SU-DHL-6 (cell line): Measurements from ENCODE around the gene SUMF1.

Experiments used
- H2AFZ ChIP-seq: fragments of 200-600 bp; sonication (generic); 2 replicates; pipeline ENCODE4 v1.6.1; 2014; ENCODE audit warnings: low read depth, mild to moderate bottlenecking, moderate library complexity, mixed read lengths, antibody characterized with exemption, low read length; ENCODE audit not compliant: severe bottlenecking
- H3F3A ChIP-seq: fragments of 200-600 bp; shearing (Covaris generic); 2 replicates; pipeline ENCODE4 v1.6.0; 2016; ENCODE audit warnings: antibody characterized with exemption, mild to moderate bottlenecking; ENCODE audit not compliant: insufficient read depth
- H3K27ac ChIP-seq: fragments of 200-600 bp; sonication (generic); 2 replicates; pipeline ENCODE4 v1.5.1; 2016; ENCODE audit warnings: low read depth, mild to moderate bottlenecking, low read length, moderate library complexity, mixed read lengths
- H3K27me3 ChIP-seq: fragments of 200-600 bp; sonication (generic), shearing (Covaris generic); 2 replicates; pipeline ENCODE4 v1.6.0; 2014; ENCODE audit warnings: mild to moderate bottlenecking, low read length
- H3K36me3 ChIP-seq: fragments of 200-600 bp; sonication (generic); 2 replicates; pipeline ENCODE4 v1.6.1; 2014; ENCODE audit warnings: mild to moderate bottlenecking, low read length, mixed read lengths
- H3K4me2 ChIP-seq: fragments of 300-600, 200-600 bp; shearing (Covaris generic), sonication (generic); 2 replicates; pipeline ENCODE4 v1.6.0; 2014; ENCODE audit warnings: low read length, low read depth, mild to moderate bottlenecking; ENCODE audit not compliant: poor library complexity, severe bottlenecking
- H3K4me3 ChIP-seq: fragments of 200-600 bp; sonication (generic); 2 replicates; pipeline ENCODE4 v1.5.1; 2014; ENCODE audit warnings: antibody characterized with exemption, low read length, mild to moderate bottlenecking, mixed read lengths; ENCODE audit not compliant: insufficient read depth, poor library complexity, severe bottlenecking
- H3K79me2 ChIP-seq: fragments of 200-600 bp; sonication (generic); 2 replicates; pipeline ENCODE4 v1.6.1; 2014; ENCODE audit warnings: mild to moderate bottlenecking, low read length, moderate library complexity; ENCODE audit not compliant: insufficient read depth
- H3K9ac ChIP-seq: fragments of 200-600 bp; sonication (generic); 2 replicates; pipeline ENCODE4 v1.7.0; 2014; ENCODE audit warnings: mild to moderate bottlenecking, low read length
- H3K9me2 ChIP-seq: fragments of 200-600 bp; sonication (generic); replicated peaks from 2 replicates; pipeline ENCODE4 v1.6.1; 2014; ENCODE audit warnings: low read length; ENCODE audit not compliant: insufficient read depth
- H3K9me3 ChIP-seq: fragments of 200-600 bp; sonication (generic); 2 replicates; pipeline ENCODE4 v1.6.1; 2014; ENCODE audit warnings: low read length, mixed read lengths; ENCODE audit not compliant: insufficient read depth
- H4K20me1 ChIP-seq: fragments of 200-600 bp; sonication (generic); 2 replicates; pipeline ENCODE4 v1.6.1; 2014; ENCODE audit warnings: low read depth, mild to moderate bottlenecking, antibody characterized with exemption, low read length, moderate library complexity, mixed read lengths
- EZH2phosphoT487 ChIP-seq: fragments of 200-600 bp; sonication (generic), shearing (Covaris generic); conservative IDR thresholded peaks from 2 replicates; pipeline ENCODE4 v1.6.1; 2018; ENCODE audit warnings: mild to moderate bottlenecking, antibody characterized with exemption, low read length, moderate library complexity, mixed read lengths
- TF ChIP-seq, protein P1 (sequence below): fragments of 200-600 bp; sonication (generic); IDR thresholded peaks from one replicate; pipeline ENCODE4 v1.5.1; 2017; ENCODE audit warnings: antibody characterized with exemption, mild to moderate bottlenecking, low read length, moderate library complexity; ENCODE audit not compliant: insufficient read depth, poor library complexity, severe bottlenecking

Gene SUMF1

DNA sequence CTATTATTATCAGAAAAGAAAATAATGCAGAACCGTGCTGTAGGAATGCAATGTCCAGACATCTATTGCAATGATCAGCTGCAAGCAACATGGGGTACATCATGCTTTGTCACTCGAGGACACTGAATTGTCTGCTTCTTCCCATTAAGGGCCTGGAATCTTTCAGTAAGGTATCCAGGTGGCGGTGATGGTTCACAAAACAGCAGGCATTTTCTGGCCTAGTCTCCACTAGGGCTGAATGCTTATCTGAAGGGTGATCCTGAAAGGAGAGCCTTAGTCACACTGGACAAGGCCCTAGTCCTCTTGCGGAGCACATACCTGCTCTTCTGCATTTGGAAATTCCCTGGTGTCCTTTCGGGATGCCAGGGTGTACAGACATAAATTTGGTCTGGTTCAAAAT lies 47.3 kb upstream of the SUMF1 start:
- no peaks in the 10 kb centered on the region for H4K20me1 ChIP-seq
- TF ChIP-seq EZH2phosphoT487, result no peak
- TF ChIP-seq, protein P1, sequence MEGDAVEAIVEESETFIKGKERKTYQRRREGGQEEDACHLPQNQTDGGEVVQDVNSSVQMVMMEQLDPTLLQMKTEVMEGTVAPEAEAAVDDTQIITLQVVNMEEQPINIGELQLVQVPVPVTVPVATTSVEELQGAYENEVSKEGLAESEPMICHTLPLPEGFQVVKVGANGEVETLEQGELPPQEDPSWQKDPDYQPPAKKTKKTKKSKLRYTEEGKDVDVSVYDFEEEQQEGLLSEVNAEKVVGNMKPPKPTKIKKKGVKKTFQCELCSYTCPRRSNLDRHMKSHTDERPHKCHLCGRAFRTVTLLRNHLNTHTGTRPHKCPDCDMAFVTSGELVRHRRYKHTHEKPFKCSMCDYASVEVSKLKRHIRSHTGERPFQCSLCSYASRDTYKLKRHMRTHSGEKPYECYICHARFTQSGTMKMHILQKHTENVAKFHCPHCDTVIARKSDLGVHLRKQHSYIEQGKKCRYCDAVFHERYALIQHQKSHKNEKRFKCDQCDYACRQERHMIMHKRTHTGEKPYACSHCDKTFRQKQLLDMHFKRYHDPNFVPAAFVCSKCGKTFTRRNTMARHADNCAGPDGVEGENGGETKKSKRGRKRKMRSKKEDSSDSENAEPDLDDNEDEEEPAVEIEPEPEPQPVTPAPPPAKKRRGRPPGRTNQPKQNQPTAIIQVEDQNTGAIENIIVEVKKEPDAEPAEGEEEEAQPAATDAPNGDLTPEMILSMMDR, result no peak
- H3K27ac ChIP-seq, result no peak overlapping the region

DNA sequence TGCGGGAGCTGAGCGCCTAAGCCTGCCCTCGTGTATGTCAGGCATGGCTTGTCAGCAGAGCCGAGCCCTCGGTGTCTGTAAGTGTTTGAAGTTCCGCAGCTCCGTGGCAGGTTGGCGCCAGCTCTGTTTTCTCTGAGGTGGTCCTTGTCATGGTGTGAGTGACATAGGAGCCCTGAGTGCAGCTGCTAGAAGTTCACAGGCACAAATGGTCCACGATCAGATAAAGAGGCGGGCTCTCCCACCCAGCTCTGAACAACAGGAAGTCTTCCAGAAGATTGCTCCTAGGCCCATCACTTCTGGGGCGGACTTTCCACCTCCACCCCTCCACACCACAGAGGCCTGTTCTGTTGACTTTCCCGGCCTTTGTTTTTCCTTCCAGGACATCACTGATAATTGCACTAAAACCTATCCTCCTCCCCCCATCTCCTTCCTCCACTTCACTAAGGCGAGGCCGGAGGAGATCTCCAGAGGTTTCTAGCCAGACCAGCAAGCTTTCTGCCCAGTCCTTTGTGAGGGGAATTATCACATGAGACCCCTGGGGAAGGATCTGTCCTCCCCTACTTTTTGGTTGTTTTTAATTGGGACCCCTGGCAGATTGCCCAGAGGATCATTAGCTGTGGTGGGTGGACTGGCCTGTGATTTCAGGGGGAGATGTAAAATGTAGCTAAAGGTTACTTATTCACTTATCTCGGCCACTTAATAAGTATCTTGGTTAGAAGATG lies 46.0 kb upstream of the SUMF1 start:
- TF ChIP-seq EZH2phosphoT487, result no peak
- TF ChIP-seq, protein P1, result no peak
- H3K27ac ChIP-seq, result no peak overlapping the region
- no peaks in the 10 kb centered on the region for H3K9me2 ChIP-seq
- no peak overlapping the region for H3K4me2 ChIP-seq
- no peaks in the 10 kb centered on the region for H3F3A ChIP-seq
- H2AFZ ChIP-seq, result no peak overlapping the region
- no peaks in the 10 kb centered on the region for H4K20me1 ChIP-seq
- H3K9me3 ChIP-seq, result no peaks in the 10 kb centered on the region
- no peaks in the 10 kb centered on the region for H3K79me2 ChIP-seq
- no peaks in the 10 kb centered on the region for H3K27me3 ChIP-seq
- no peaks in the 10 kb centered on the region for H3K36me3 ChIP-seq
- H3K4me3 ChIP-seq, result no peak overlapping the region
- no peak overlapping the region for H3K9ac ChIP-seq

More for the DNA sequence above, 47.3 kb upstream of the SUMF1 start:
- Histone ChIP-seq H3F3A (no peaks in the 10 kb centered on the region), H3K9me3 (no peaks in the 10 kb centered on the region), H3K9me2 (no peaks in the 10 kb centered on the region), H3K27me3 (no peaks in the 10 kb centered on the region), H3K36me3 (no peaks in the 10 kb centered on the region), H3K4me2 (no peak overlapping the region), H3K9ac (no peak overlapping the region), H2AFZ (no peak overlapping the region), H3K4me3 (no peak overlapping the region), H3K79me2 (no peaks in the 10 kb centered on the region)

DNA sequence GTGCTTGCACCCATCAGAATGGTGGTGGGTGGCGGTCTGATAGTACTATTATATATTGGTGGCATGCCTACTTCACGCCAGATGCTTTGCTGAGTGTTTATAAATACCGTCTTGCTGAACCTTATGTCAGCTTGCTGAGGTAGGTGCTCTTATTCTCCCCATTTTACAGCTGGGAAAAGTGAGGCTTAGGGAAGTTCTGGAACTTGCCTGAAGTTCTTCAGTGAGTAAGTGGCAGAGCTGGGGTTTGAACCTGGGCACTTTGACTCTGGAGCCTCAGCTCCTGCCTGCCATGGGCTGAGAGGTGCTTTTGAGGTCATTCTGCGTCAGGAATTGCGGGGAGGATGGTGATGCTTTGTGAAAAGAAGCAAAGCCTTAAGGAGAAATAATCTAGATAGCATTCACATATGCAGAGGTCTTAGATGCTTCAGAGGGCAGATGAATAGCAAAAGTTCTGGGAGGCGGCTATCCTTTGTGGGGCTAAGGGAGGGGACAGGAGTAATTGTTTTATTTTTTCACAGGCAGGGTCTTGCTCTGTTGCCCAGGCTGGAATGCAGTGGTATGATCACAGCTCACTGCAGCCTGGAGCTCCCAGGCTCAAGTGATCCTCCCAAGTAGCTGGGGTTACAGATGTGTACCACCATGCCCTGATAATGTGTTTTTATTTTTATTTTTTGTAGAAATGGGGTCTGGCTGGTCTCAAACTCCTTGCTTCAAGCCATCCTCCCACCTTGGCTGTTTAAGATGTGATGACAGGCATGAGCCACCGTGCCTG lies 44.6 kb upstream of the SUMF1 start:
- Histone ChIP-seq H3K4me3 (no peak overlapping the region), H3K9me3 (no peaks in the 10 kb centered on the region), H3K9me2 (no peaks in the 10 kb centered on the region), H3K36me3 (no peaks in the 10 kb centered on the region), H3K4me2 (no peak overlapping the region), H2AFZ (no peak overlapping the region), H3K79me2 (no peaks in the 10 kb centered on the region), H3K9ac (no peak overlapping the region), H3F3A (no peaks in the 10 kb centered on the region), H3K27me3 (no peaks in the 10 kb centered on the region), H4K20me1 (no peaks in the 10 kb centered on the region), H3K27ac (no peak overlapping the region)
- TF ChIP-seq EZH2phosphoT487, result no peak
- TF ChIP-seq, protein P1, result no peak
